AG04450 (cell line): ENCODE data around the gene CDH4. TPM values are rescaled to one million over a fixed set of nuclear protein-coding genes. Genes with fewer than 3 reads are reported as not detected.

Experiments used
- CTCF ChIA-PET: fragments of 300-600, 350-600 bp; formaldehyde crosslinking; extraction: SDS; loops from one replicate; lab custom pipeline; 2022; ENCODE audit warnings: antibody characterized with exemption, inconsistent platforms; lab: Charles Lee
- POLR2A ChIA-PET: fragments of 350-600 bp; formaldehyde crosslinking; extraction: SDS; loops from one replicate; lab custom pipeline; 2021; ENCODE audit warnings: antibody characterized with exemption, inconsistent platforms; lab: Yijun Ruan, JAX
- DNase-seq: peaks from one replicate; pipeline ENCODE4 v3.0.0-alpha.2; 2011; ENCODE audit warnings: low read depth, low spot score
- H3K27ac ChIP-seq: one replicate; pipeline ENCODE4 v1.5.1; 2012; ENCODE audit warnings: low read depth, low read length, control low read depth
- H3K27me3 ChIP-seq: one replicate; pipeline ENCODE4 v1.6.0; 2012; ENCODE audit warnings: low read length; ENCODE audit not compliant: control insufficient read depth, insufficient read depth
- H3K4me3 ChIP-seq: 2 replicates; pipeline ENCODE4 v1.5.1; 2011; ENCODE audit warnings: mild to moderate bottlenecking, low read depth, low read length, control low read depth
- H3K9me3 ChIP-seq: 2 replicates; pipeline ENCODE4 v1.5.1; 2012; ENCODE audit warnings: low read length; ENCODE audit not compliant: control insufficient read depth, insufficient read depth
- CTCF ChIP-seq: IDR thresholded peaks from 2 replicates; pipeline ENCODE4 v1.5.1; 2011; ENCODE audit warnings: low read depth, low read length, control low read depth, inconsistent platforms
- polyA plus RNA-seq: library from polyadenylated mRNA; depleted of rRNA; stranded (reverse); fragments of >200 nt; gene quantifications from 2 replicates; pipeline ENCODE4 v1.2.3, GENCODE V29; 2011

CDH4 gene
- polyA plus RNA-seq, 1 experiment, result 1.6 TPM

DNA sequence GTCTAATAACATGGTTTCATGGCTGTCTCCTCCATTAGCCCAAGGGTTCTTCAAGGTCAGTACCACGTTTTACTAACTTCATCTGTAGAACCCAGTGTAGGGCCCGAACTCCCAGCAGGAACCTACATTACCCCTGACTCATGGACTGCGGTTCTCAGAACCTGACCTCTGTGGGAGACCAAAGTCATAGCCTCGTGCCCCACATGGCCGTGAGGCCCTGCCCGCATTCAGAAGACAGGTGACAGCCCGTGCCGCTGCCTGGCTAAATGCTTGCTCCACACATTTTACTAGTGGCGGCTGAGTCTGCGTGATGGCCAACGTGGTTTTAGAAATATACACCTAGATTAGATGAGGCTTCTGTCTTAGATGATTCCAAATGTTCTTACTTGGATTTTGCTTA, 94.9 kb downstream of the CDH4 start:
- H3K4me3 ChIP-seq, result no peak overlapping the region
- no peak for DNase-seq
- H3K27ac ChIP-seq, result no peak overlapping the region
- no peak for TF ChIP-seq CTCF
- H3K27me3 ChIP-seq, result no peaks in the 10 kb centered on the region
- H3K9me3 ChIP-seq, result no peaks in the 10 kb centered on the region
- CTCF ChIA-PET, result no interaction called here
- POLR2A ChIA-PET, result no interaction called here

DNA sequence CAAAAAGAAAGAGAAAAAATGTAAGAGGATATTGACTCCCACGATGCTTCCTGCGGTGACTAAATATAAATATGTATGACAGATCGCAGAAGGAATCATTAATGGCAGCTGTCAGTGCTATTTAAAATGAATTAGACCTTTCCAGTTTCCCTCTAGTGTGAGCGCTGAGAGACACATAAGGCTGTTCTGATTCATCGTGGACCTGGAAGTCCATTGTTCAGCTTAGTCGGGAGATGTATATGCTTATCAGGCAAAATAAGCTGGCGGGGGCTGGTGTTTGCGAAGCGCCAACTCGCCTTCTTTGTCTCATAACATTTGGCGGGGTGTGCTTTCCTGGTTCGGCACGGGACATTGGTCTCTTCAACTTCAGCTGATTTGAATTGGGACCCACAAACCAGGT, 95.4 kb downstream of the CDH4 start:
- H3K9me3 ChIP-seq, result no peaks in the 10 kb centered on the region
- POLR2A ChIA-PET, result no interaction called here
- no peaks in the 10 kb centered on the region for H3K27me3 ChIP-seq
- no peak overlapping the region for H3K27ac ChIP-seq
- H3K4me3 ChIP-seq, result no peak overlapping the region
- CTCF ChIA-PET, result no interaction called here
- TF ChIP-seq CTCF, result no peak
- DNase-seq, result no peak

DNA sequence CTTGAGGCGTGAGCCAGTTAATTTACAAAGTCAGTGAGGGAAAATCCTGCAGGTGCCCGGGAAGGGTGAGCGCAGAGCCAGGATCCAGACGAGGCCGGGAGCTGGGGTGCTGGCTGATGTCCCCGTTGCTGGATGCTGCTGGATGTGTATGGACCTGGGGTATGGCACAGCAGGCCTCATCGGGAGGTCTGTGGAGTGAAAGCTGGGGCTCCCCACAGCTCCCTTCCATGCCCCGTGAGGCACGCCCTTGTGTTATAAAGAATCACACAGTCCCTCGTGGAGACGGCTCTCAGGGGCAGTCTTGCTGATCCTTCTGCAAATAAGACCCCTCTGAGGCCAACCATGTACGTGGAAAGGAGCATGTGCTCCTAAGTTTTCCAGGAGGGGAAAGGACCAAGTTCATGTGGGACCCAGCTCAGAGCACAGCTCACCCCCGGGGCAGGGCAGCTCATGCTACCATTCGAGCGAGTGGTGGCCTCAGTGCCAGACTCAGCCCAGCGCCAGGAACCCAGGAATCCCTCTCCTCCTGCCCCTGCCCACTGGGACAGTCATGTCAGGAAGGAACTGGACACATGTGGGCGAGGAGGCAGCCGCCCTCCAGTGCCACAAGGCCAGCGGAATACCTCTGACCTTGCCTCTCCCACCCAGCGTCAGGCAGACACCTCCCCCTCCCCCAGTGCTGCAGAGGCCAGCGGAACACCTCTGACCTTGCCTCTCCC, 97.5 kb downstream of the CDH4 start:
- no peaks in the 10 kb centered on the region for H3K9me3 ChIP-seq
- CTCF ChIA-PET, result interaction anchor here (1.0 kb wide), 1 partner anchor 10 kb away, joined by 3 read pairs; no protein-coding TSS in a partner anchor
- no peak for TF ChIP-seq CTCF

GRCh38 chr20:61350500-61351250, 98.6 kb downstream of the CDH4 start:
- Histone ChIP-seq H3K9me3 (no peaks in the 10 kb centered on the region), H3K4me3 (no peak overlapping the region), H3K27me3 (no peaks in the 10 kb centered on the region), H3K27ac (no peak overlapping the region)
- ChIA-PET POLR2A (no interaction called here), CTCF (no interaction called here)
- no peak for DNase-seq
- no peak for TF ChIP-seq CTCF

More for the DNA sequence above, 97.5 kb downstream of the CDH4 start:
- Histone ChIP-seq H3K4me3 (no peak overlapping the region), H3K27ac (no peak overlapping the region), H3K27me3 (no peaks in the 10 kb centered on the region)
- DNase-seq, result no peak
- POLR2A ChIA-PET, result no interaction called here
